GM18868 (cell line): ENCODE data around the gene ROPN1L.

Source experiments
- ATAC-seq: cut with Tn5 transposase; IDR thresholded peaks from one replicate; pipeline ENCODE4 v1.9.1; 2021; ENCODE audit warnings: mild to moderate bottlenecking, moderate library complexity; ENCODE audit not compliant: unreplicated experiment

Gene ROPN1L

DNA sequence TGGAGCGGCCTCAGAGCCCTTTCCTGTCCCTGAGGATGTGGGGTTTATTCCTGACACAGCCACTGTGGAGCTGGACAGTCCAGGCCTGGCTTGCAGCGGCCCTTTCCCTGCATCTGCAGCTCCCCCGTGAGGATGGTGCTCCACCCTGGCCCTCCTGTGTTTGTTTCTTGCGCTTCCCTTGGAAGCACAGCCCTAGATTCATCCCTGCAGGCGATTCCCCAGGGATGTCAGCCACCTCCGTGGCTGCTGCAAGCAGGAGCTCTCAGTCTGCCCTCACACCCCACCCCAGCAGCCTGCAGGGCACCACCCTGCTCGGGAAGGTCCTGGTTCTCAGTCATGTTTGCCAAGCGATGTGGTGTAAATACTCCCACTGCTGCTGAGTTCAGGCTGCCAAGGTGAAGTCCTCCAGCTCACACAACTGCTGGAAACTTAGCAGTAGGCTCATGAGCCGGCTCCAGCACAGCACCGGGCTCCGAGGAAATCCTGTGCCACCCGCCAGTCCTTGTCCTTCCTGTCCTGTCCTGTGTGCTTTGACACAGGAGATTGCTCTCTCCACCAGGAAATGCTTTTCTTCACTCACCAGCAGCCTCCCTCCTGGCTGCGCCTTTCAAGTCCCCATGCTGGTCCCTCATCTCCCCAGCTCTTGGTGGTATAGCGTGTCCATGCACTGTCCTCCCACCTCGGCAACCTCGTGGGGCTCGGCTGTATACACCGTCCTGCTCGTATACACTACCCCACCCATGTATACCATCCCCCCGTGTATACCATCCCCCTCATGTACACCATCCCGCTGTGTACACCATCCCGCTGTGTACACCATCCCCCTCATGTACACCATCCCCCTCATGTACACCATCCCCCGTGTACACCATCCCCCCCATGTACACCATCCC lies 16.2 kb downstream of the ROPN1L start:
- ATAC-seq: no peak

DNA sequence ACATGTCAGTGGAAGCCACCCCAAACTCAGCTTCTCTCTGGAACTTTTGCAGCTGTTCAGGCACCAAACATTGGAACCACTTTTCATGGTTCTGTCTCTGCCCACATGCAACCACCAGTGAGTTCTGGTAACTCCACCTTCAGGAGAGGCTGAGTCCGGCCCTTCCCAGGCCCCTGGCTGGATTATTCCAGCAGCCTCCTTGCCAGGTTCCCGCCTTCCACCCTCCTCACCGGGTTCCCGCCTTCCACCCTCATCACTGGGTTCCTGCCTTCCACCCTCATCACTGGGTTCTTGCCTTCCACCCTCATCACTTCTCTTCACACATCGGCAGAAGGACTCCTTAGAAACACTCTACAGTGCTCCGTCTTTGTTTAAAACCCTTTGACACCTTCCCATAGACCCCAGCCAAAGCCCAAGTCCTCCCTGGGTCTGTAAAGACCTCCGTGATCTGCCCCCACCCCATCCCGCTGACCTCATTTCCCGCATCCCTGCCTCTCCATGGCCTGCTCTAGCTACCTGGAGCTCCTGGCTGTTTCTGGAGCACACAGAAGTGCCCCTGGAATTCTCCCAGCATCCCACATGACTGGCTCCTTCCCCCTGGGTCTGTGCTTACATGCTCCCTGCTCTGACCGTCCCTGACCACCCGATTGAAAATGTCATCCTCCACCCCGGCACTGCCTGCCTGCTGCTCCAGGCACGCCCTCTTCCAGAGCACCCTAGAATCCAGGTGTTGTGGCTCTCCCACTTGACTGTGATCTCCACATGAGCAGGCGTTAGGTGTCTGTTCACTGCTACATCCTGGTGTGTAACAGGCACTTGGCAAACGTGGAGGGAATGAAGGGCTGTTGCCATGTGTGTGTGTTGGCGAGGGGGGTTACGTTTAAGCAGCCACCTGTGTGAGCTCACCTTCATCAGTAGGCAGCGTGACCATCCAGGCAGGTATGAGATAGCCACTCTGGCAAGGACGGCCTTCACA lies 17.7 kb downstream of the ROPN1L start:
- no peak for ATAC-seq

DNA sequence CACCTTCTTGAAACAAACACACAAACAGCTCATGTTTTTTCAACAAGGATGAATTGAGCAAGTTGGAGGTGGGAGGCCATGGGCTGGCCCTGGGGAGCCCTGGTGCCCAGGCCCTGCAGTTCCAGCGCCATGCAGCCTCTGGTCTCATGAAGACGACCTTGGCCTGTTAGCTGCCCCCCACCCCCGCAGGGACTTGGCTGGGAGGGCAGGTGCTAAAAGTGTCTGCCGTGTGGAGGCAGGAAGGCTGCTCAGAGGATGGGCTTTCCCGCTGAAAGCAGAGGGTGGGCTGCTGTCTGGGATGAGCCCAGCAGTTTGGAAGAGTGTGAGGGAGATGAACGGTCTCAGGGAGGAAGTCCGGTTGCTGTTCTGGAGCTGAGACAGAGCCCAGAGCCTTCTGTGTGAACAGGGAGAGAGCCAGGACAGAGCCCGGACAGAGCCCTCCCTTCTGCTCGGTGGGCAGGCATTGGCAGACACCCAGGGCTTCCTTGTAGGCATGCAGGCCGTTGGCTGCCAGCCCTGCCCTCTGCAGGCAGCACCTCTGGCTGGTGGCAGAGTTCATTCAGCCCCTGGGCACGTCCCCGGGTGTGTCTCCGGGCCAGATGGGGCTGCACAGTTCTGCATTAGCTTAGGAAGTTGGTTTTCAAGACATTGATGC lies 18.7 kb downstream of the ROPN1L start:
- ATAC-seq: no peak

DNA sequence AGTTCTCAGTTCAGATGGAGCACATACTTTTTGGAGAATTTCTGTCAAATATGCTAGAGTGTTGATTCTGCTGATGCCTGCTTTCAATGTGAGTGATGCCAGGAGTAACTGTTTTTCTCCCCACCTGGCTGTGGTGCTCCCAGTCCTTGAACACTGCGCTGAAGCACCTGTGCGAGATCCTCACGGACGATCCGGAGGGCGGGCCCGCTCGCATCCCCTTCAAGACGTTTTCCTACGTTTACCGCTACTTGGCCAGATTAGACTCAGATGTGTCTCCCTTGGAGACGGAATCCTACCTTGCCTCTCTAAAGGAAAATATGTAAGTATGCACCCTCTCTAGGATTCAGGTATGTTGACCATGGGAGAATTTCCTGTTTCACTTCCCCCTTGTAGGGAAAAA lies 19.4 kb downstream of the ROPN1L start:
- no peak for ATAC-seq

DNA sequence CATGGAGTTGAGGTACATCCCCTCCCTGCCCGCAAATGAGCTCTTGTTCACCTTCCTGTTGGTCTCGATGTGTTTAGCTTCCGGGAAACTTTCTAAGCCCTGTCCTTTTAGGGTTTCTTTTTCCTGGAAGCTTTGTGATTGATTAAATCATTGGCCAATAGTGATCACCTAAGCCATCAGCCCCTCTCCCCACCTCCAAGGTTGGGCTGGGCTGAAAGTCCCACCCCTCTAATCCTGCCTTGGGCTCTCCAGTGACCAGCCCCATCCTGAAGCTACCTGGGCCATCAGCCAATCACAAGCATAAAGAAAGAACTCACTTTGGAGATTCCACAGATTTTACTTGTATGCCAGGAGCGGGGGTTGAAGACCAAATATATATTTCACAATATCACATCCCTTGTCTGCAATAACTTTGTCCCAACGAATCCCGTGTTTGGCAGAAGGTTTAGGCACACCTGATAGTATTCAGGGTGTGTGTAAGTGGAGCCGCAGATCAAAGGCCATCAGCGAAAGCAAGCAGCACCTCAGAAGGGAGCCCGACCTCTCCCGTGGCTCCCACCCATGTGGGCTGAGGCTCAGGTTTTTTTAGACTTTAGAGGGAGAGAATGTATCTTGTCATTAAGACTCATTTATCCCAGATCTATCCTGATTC lies 20.4 kb downstream of the ROPN1L start:
- ATAC-seq: no peak

DNA sequence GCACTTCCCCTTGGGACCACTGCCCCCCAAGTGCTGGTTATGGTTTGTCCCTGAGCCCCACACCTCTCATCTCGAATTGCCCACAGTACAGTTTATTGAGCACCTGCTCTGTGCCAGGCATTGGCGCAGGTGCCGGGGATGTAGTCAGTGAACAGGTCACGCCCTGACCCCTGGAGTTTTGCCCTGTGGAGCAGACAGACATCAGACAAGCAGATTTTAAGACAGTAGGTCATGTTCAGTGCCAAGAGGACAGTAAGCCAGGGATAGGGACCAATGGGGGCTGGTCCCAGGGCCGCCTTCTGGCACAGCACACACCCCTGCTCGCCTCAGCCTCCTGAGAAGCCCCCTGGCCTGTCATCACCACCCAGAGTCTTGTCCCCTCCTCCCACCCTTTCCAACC lies 21.9 kb downstream of the ROPN1L start:
- ATAC-seq: no peak

DNA sequence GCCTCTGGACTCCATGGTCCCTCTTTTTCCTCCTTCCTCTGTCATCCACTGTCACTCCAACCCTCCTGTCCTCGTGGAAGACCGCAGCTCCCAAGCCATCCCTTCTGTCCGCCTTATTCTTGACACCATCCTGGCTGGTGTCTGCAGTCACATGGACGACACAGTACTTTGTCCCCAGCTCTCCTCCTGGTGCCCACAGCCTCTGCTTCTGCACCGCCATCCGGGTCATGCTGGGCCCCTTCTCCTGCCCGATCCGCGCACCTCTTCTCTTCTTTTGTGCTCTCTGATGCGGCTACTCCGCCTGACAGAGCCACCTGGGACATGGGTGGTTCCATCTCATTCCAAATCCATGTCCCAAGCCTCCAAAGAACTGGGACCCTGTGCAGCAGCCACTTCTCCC lies 22.5 kb downstream of the ROPN1L start:
- ATAC-seq: no peak

DNA sequence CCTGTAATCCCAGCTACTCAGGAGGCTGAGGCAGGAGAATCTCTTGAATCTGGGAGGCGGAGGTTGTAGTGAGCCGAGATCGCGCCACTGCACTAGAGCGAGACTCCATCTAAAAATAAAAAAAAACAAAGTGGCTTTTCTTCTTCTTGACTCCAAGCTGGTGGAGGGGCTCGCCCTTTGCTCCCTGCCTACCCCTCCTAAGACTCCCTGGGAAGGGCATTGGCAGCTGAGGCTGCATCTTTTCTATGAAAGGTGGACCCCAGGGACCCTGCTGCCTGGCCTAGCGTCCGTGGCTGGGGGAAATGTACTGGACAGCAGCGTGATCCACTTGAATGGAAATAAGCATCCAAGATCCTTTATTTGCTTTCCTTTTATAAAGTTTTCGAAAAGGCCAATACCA lies 24.0 kb downstream of the ROPN1L start:
- ATAC-seq: no peak

DNA sequence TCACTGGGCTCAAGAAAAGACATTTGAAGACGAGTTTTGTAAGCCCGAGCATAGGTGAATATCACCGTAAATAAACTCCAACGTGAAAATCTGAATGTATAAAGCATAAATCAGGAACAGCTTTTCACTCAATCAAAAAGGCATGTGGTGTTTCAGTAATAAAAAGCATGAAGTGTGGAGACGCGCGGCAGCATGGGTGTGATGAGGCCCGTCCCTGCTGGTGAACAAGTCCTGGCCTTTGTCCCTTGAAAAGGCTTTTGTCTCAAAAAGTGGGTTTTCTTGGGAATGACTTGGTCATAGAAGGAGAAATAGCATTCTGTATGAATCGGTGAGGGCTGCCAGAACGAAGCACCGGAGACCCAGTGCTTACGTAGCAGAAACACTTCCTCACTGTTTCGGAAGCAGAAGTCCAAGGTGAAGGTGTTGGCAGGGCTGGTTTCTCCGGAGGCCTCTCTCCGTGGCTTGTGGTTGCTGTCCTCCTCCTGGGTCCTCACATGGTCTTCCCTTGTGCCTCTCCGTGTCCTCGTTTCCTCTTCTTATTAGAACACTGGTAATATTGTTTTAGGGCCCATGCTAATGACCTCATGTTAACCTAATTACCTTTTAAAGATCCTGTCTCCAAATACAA lies 24.9 kb downstream of the ROPN1L start:
- ATAC-seq: no peak

DNA sequence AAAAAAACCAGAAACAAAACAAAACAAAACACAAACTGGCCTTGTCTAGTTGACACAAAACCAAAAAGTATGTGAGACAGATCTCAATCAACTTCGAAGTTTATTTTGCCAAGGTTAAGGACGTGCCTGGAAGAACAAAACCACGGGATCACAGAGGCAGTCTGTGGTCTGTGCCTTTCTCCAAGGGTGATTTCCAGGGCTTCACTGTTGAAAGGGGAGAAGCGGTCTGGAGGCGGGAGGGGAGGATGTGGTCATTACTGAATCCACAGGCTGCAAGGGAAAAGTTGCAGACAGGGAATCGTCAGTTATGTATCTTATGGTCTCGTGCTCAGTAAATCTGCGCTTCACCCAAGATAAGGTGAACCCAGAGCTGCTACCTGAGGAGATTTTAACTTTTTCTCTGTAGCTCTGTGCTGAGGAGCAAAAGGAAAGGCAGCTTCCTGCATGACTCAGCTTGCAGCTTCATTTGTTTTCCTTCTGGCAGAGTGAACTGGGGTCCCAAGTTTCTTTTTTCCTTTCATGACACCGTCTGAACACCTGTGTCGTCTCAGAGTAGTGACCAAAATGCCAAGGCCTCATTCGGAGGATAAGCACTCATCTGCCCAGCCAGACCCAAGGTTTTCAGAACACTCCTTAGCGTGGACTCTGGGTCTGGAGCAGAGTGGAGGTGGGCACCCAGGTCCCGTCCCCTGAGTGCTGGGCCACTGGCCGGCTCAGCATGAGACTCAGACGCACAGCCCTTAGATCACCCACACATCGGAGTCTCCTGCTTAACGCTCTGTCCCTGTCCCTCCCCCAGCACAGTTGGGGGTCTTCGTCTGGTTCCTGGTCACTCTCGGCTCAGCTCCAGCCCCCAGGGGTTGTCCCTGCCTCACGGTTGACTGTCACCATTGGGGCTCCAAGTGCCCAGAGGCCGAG lies 25.9 kb downstream of the ROPN1L start:
- no peak for ATAC-seq

DNA sequence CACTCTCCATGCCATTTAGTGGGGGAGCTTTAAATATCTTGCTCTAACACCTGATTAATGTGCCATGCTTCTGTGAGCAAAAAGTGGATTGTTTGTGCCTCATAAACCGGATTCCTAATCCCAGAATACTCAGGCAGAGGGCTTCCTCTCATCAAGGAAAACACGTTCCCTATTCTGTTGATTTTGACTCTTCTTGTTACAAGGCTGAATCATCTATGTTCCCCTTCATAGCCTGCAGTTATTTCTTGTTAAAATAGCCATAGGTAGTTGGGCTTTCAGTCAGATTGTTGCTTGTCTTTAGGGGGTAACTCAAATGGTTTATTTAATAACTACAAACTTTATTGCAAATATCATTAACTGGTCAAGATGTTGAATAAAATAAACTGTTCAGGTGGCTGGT lies 26.6 kb downstream of the ROPN1L start:
- no peak for ATAC-seq

DNA sequence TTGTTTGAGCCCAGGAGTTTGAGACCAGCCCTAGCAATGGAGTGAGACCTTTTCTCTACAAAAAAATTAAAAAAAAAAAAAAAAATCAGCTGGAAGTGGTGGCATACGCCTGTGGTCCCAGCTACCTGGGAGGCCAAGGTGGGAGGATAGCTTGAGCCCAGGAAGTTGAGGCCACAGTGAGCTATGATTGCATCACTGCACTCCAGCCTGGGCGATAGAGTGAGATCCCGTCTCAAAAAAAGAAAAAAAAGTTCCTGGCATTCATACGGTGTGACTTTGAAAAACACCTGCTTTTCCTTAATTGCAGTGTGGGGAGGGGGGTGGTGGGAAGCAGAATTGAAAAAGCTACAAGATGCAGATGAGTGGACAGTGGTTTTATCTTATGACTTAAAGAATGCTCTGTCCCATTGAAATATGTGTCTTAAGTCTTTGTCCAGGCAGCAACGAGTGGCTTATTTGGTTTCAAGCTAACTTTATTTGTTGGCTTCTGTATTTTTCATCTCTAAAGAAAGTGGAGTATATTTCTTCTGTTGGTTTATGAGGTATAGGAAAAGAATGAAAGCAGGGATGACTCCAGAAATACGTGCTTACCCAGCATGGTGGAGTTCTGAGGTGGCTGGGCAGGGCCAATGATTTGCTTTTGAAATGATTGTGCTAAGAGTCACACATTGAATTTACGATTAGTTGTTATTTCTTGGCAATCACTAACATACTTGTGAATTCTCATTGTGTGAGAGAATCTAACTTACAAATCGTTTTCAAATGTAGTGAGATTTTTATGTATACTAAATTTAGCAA lies 27.8 kb downstream of the ROPN1L start:
- no peak for ATAC-seq

DNA sequence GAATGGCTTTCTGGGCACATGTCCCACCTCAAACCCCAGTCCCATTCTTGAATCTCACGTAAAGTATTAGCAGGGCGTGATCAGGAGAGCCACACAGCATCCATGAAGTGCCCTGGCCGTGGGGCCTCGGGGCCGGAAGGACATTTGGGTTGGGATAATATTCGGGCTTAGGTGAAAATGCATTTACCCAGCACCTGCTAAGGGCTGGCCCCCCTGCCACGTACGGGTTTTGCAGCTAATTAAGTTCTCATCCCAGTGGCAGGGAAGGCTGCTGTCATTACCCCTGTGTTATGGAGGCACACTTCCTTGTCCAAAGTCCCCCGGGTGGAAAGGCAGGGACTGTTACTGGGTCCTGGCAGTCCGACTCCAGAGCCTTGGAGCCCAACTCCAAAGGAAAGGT lies 29.0 kb downstream of the ROPN1L start:
- ATAC-seq: no peak

DNA sequence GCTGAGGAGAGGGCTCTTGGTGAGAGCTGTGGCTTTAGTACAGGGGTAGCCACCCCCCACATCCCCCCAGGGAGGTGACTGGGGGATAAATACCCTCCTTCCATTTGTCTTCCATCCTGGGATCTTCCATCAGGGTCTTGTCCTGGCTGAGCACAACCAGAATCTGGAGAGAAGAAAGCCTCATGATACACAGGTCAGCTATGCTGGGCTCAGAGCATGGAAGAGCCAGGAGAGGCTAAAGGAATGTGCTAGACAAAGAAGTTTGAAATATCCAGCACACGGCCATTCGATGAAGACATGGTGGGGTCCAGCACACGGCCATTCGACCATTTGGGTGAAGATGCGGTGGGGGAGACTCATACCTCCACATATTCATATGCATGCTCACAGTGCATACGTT lies 30.0 kb downstream of the ROPN1L start:
- no peak for ATAC-seq

DNA sequence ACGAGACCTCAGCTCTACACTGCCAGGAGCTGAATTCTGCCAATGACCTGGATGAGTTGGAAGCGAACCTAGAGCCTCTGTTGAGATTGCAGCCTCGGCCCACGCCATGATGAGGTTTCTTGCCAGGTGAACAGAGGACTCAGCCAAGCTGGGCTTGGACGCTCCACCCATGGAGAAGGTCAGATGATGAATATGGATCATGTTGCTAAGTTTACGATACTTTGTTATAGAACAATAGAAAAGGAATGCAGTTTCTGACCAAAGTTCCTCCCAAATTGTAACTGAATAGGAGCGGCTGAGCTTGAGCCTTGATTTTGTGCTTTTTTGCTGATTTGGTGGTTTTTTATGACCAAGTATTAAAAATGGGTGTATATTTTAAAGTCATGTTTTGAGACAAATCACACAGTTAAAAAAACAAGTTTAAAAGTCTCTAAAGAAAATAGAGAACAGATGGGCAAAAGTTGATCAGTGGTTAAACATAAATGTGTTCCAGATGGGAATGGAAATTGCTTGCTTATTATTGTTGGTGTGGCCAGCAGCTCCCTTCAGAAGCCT lies 32.9 kb downstream of the ROPN1L start:
- ATAC-seq: no peak

DNA sequence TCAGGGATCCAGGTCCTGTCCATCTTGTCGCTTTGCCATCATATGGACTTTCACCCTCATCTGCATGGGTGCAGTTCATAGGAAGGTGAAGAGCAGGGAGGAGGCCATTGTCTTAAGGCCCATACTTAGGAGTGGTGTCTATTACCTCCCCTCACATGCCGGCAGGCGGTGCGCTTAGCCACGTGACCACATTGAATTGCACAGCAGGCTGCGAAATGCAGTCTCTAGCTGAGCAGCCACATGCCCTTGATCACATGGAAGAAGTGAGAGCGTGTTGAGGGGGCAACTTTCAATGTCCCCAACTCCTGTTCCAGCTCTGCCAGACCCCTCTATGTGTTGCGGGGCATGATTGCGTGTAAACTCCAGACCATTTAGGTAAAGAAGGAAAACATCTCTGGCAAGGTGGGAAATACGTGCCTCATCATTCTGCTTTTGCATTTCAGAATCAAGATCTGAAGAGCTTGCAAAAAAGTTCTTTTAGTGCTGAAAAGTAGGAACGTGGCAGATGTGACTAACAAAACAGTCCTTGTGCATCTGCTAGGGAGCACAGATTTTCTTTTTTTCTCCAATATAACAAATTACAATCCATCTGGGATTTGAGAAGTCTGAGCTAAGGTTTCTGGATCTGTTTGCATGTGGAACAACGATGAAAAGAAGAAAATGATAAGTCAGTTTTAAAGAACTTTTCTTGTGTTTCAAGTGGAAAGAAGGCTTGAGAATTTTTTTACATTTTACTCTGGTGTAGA lies 34.4 kb downstream of the ROPN1L start:
- ATAC-seq: no peak

DNA sequence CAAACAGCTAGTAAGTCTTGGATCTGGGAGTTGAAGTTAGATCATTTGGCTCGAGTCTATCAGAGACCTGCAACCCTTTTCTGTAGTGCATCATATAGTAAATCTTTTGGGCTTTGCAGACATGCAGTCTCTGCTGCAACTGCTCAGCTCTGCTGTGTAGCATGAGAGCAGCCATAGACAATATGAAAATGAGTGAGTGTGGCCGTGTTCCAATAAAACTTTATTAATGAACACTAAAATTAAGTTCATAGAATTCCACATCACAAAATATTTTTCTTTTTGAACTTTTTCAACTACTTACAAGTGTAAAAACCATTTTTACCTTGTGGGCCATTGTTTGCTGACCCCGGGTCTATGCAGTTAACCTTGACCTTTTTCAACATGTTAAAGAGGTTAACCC lies 35.2 kb downstream of the ROPN1L start:
- no peak for ATAC-seq
